Stomach smooth muscle (tissue), 2 donors: ENCODE data around the gene SYNDIG1.

Source experiments
- H3K27ac ChIP-seq: one replicate; pipeline ENCODE4 v1.7.0; 2013; ENCODE audit warnings: mild to moderate bottlenecking, low read length, inconsistent platforms
- H3K27me3 ChIP-seq, 2 donors: one replicate each; pipeline ENCODE4 v1.7.0; 2013; ENCODE audit warnings: low read length in 2 of 2; ENCODE audit not compliant: insufficient read depth in 2 of 2, control insufficient read depth in 1 of 2
- H3K36me3 ChIP-seq, 2 donors: one replicate each; pipeline ENCODE4 v1.7.0; 2013; ENCODE audit warnings: low read length in 2 of 2; ENCODE audit not compliant: control insufficient read depth in 2 of 2, insufficient read depth in 2 of 2
- H3K4me1 ChIP-seq: one replicate; pipeline ENCODE4 v1.7.0; 2013; ENCODE audit warnings: low read length; ENCODE audit not compliant: control insufficient read depth, insufficient read depth
- H3K4me3 ChIP-seq, 2 donors: one replicate each; pipeline ENCODE4 v1.7.0; 2013; ENCODE audit warnings: low read length in 2 of 2
- H3K9ac ChIP-seq, 2 donors: one replicate each; pipeline ENCODE4 v1.7.0; 2013; ENCODE audit warnings: low read length in 2 of 2, mild to moderate bottlenecking in 1 of 2
- H3K9me3 ChIP-seq, 2 donors: one replicate each; pipeline ENCODE4 v1.7.0; 2013; ENCODE audit warnings: low read length in 2 of 2; ENCODE audit not compliant: control insufficient read depth in 2 of 2
- donor health status: healthy.
- donor health status: Pancreatic carcinoma.

The SYNDIG1 gene

DNA sequence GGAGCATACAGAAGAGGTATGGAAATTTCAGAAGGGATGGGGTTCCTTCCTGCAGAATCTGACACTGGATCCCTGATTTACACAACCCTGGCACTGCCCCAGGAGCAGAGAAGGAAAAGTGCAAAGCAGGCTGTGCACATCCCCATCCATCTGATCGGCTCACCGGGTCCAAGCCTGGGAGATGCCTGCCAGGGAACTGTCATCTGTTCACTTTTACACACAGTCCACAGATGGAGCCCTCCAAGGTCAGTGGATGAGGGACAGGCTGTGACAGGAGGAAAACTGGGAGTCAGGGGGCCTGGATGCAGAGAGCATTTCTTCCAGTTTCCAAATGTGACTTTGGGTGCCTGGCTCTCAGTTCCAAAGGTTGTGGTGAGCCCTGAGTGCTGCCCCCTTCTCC lies 11.0 kb upstream of the SYNDIG1 start:
- no peak overlapping the region for H3K4me3 ChIP-seq
- no peaks in the 10 kb centered on the region for H3K9me3 ChIP-seq
- H3K27ac ChIP-seq, result no peak overlapping the region
- H3K36me3 ChIP-seq, result no peaks in the 10 kb centered on the region
- no peak overlapping the region for H3K9ac ChIP-seq
- H3K27me3 ChIP-seq, result peaks cover 5 to 12% of the 10 kb centered on the region in 2 donors
- H3K4me1 ChIP-seq, result no peaks in the 10 kb centered on the region

DNA sequence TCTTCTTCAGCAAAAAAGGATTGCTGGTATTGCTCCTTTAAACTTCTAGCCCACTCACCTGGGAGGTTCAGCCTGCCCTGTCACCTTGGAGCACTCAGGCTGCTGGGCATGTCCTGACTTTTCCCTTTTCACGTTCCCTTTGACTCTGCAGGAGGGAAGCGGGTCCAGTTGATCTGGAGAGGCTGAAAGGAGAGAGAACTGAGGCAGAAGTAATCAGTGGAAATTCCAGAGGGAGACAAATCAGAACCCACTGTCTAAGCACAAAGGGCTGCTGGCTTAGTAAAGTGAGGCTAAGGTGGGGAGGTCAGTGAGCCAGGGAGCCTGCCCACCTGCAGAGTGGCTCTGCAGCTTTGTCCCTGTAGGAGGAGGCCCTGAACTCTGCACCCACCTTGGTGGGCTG lies 9.7 kb upstream of the SYNDIG1 start:
- no peaks in the 10 kb centered on the region for H3K9me3 ChIP-seq
- no peak overlapping the region for H3K4me3 ChIP-seq
- H3K9ac ChIP-seq, result no peak overlapping the region
- no peaks in the 10 kb centered on the region for H3K36me3 ChIP-seq
- H3K27me3 ChIP-seq, result peaks cover 5 to 12% of the 10 kb centered on the region in 2 donors
- H3K27ac ChIP-seq, result no peak overlapping the region
- peaks cover 2% of the 10 kb centered on the region for H3K4me1 ChIP-seq

- Histone ChIP-seq H3K4me1 (peaks cover 9% of the 10 kb centered on the region), H3K27me3 (peaks cover 5 to 12% of the 10 kb centered on the region in 2 donors), H3K27ac (no peak overlapping the region), H3K4me3 (no peak overlapping the region), H3K9ac (no peak overlapping the region), H3K36me3 (no peaks in the 10 kb centered on the region), H3K9me3 (no peaks in the 10 kb centered on the region)
Observed at GRCh38 chr20:24460712-24461111, 8.7 kb upstream of the SYNDIG1 start.

- Histone ChIP-seq H3K27me3 (peaks cover under 1 to 5% of the 10 kb centered on the region in 2 donors), H3K4me3 (no peak overlapping the region), H3K27ac (no peak overlapping the region), H3K9me3 (no peaks in the 10 kb centered on the region), H3K36me3 (no peaks in the 10 kb centered on the region), H3K4me1 (peaks cover 14% of the 10 kb centered on the region), H3K9ac (no peak overlapping the region)
Observed at GRCh38 chr20:24461848-24462247, 7.6 kb upstream of the SYNDIG1 start.

DNA sequence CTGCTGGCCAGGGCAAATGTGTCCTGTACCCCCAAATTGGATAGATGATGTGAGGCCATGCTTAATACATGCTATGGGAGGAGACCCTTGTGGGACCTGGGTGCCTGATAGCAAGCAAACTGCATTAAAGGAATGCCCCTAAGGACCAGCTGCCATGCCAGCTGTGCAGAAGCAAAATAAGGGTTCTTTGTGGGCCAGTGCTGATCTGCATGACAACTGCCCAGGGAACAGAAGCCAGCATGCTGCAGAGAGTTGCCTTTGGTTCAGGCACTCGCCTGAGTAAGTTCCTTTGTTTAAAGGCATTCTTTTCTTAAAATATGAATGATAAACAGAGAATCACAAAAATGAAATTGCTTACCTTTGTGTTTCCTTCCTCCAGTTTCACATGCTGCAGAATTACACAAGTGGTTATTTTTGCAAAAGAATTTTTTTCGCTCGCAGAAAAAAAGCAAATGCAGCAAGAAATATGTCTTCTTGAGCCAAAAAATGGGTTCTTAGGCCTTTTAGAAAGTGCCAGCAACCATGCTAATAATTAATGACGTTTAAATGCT lies 6.9 kb upstream of the SYNDIG1 start:
- H3K9ac ChIP-seq, result no peak overlapping the region
- no peak overlapping the region for H3K4me3 ChIP-seq
- no peaks in the 10 kb centered on the region for H3K9me3 ChIP-seq
- H3K27me3 ChIP-seq, result peaks cover 0 to 2% of the 10 kb centered on the region in 2 donors
- H3K36me3 ChIP-seq, result no peaks in the 10 kb centered on the region
- H3K27ac ChIP-seq, result no peak overlapping the region
- H3K4me1 ChIP-seq, result peaks cover 14% of the 10 kb centered on the region

GRCh38 chr20:24465159-24465558 lies 4.3 kb upstream of the SYNDIG1 start:
- no peak overlapping the region for H3K27ac ChIP-seq
- no peaks in the 10 kb centered on the region for H3K36me3 ChIP-seq

GRCh38 chr20:24465730-24466129 lies 3.7 kb upstream of the SYNDIG1 start:
- Histone ChIP-seq H3K4me1 (peaks cover 28% of the 10 kb centered on the region), H3K4me3 (no peak overlapping the region), H3K9ac (no peak overlapping the region), H3K27me3 (peaks cover 6 to 7% of the 10 kb centered on the region in 2 donors), H3K27ac (no peak overlapping the region), H3K9me3 (no peaks in the 10 kb centered on the region), H3K36me3 (no peaks in the 10 kb centered on the region)

More at GRCh38 chr20:24465159-24465558, 4.3 kb upstream of the SYNDIG1 start:
- H3K9ac ChIP-seq, result no peak overlapping the region
- peaks cover 22% of the 10 kb centered on the region for H3K4me1 ChIP-seq
- H3K4me3 ChIP-seq, result no peak overlapping the region
- H3K27me3 ChIP-seq, result peaks cover under 1 to 3% of the 10 kb centered on the region in 2 donors
- no peaks in the 10 kb centered on the region for H3K9me3 ChIP-seq

GRCh38 chr20:24468401-24469115 lies 871 bp upstream of the SYNDIG1 start:
- Histone ChIP-seq H3K4me3 (peak overlapping the region in 1 of 2 donors; percentile 70), H3K36me3 (no peaks in the 10 kb centered on the region), H3K9ac (no peak overlapping the region), H3K4me1 (peaks cover 32% of the 10 kb centered on the region), H3K9me3 (no peaks in the 10 kb centered on the region), H3K27me3 (peaks cover 19 to 33% of the 10 kb centered on the region in 2 donors), H3K27ac (no peak overlapping the region)

DNA sequence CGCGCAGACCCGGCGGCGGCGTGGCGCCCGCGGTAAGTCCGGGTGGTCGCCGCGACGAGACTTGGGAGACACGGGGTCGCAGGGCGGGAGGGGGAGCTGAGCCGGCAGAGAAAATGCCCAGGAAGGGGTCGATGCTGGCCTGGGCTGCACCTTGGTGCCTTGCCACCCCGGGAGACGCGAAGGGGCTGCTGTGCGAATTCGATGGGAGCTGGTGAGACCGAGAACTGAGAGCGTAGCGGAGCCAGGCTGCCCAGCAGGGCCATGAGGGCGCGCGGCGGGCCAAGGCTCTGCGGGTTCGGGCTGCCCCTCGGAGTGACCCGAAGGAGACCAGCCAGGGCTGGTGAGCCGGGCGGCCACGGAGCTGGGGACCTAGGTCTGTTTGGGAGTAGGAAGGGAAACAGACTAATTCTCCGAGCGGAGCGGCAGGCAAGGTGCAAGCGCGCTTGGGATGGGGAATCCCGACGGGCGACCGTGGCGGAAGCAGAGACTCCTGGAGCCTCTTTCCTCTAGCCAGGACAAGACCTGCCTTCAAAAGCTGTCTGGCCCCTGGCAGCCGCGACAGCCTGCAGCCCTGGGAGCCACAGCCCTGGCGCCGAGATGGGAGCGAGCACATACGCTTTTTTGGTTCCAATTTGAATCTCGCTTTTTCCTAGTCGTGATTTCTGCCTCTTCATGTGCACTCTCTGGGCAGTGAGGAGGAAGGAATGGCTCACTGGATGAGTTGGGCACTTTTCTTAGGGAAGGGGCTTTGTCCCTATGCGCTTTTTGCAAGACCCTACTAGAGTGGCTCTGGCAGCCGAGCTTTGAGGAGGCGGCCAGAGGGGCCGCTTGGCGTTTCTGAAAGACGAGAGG lies 691 bp downstream of the SYNDIG1 start:
- H3K27me3 ChIP-seq, result peaks cover 21 to 35% of the 10 kb centered on the region in 2 donors
- no peaks in the 10 kb centered on the region for H3K36me3 ChIP-seq
- peak overlapping the region; percentile 67 to 70 for H3K4me3 ChIP-seq
- H3K9ac ChIP-seq, result no peak overlapping the region
- H3K27ac ChIP-seq, result no peak overlapping the region
- H3K9me3 ChIP-seq, result no peaks in the 10 kb centered on the region
- peaks cover 28% of the 10 kb centered on the region for H3K4me1 ChIP-seq

GRCh38 chr20:24470746-24471582 lies 1.5 kb downstream of the SYNDIG1 start:
- peak overlapping the region; percentile 67 to 70 for H3K4me3 ChIP-seq
- no peaks in the 10 kb centered on the region for H3K36me3 ChIP-seq
- H3K27me3 ChIP-seq, result peaks cover 23 to 35% of the 10 kb centered on the region in 2 donors
- no peak overlapping the region for H3K9ac ChIP-seq
- H3K4me1 ChIP-seq, result peaks cover 21% of the 10 kb centered on the region
- no peaks in the 10 kb centered on the region for H3K9me3 ChIP-seq
- no peak overlapping the region for H3K27ac ChIP-seq
